ENCODE measurements around the gene HIGD1C. TPM values are rescaled to one million over a fixed set of nuclear protein-coding genes. Genes with fewer than 3 reads are reported as not detected.
A peak's percentile ranks its signal among the peaks of the same experiment; 100 is the strongest.

Gene HIGD1C
- total and polyA plus RNA-seq, 4 donors = not detected

- H3K4me3 ChIP-seq (ENCODE audit: low read depth in 1 of 3, low read length in 3 of 3) = no peak overlapping the region
- no peaks in the 10 kb centered on the region for H3K4me1 ChIP-seq (ENCODE audit: control insufficient read depth in 4 of 4, insufficient read depth in 4 of 4, low read length in 3 of 4)
- H3K27me3 ChIP-seq (ENCODE audit: control insufficient read depth in 4 of 4, insufficient read depth in 4 of 4, low read length in 3 of 4) = no peaks in the 10 kb centered on the region
- no peak for DNase-seq (ENCODE audit: low spot score)
- H3K27ac ChIP-seq (ENCODE audit: low read depth in 1 of 2, low read length in 2 of 2) = no peak overlapping the region
- WGBS = 22% methylated on average over 1 of the region's 1 CpG
- TF ChIP-seq SP1 (IDR thresholded peaks at IDR 0.05) (no peak), FOXA1 (IDR thresholded peaks at IDR 0.05) (no peak), CTCF (IDR thresholded peaks at IDR 0.05; ENCODE audit: low read depth, low read length, missing input control) (no peak), HNF4G (IDR thresholded peaks at IDR 0.05) (no peak), ZBTB33 (IDR thresholded peaks at IDR 0.05) (no peak), RXRA (IDR thresholded peaks at IDR 0.05) (no peak), YY1 (IDR thresholded peaks at IDR 0.05) (no peak), HNF4A (conservative IDR thresholded peaks at IDR 0.05) (no peak), JUND (IDR thresholded peaks at IDR 0.05) (no peak), REST (IDR thresholded peaks at IDR 0.05) (no peak)
- no peaks in the 10 kb centered on the region for H3K9me3 ChIP-seq (ENCODE audit: control insufficient read depth in 4 of 4, low read length in 3 of 4)
- peaks cover 0 to 2% (median 0%) of the 10 kb centered on the region in 4 donors for H3K36me3 ChIP-seq (ENCODE audit: control insufficient read depth in 4 of 4, insufficient read depth in 3 of 4, low read depth in 1 of 4, low read length in 3 of 4)
- H3K9ac ChIP-seq (ENCODE audit: low read depth in 1 of 2, low read length in 2 of 2) = no peak overlapping the region
Measured at GRCh38 chr12:50964432-50964831, 12.1 kb downstream of the HIGD1C start.

- Histone ChIP-seq H3K9ac (ENCODE audit: low read depth in 1 of 2, low read length in 2 of 2) (no peak overlapping the region), H3K4me1 (ENCODE audit: control insufficient read depth in 4 of 4, insufficient read depth in 4 of 4, low read length in 3 of 4) (peaks cover 2 to 12% (median 5%) of the 10 kb centered on the region in 4 donors), H3K36me3 (ENCODE audit: control insufficient read depth in 4 of 4, insufficient read depth in 3 of 4, low read depth in 1 of 4, low read length in 3 of 4) (peaks cover 0 to 3% (median 0%) of the 10 kb centered on the region in 4 donors), H3K9me3 (ENCODE audit: control insufficient read depth in 4 of 4, low read length in 3 of 4) (no peaks in the 10 kb centered on the region), H3K4me3 (ENCODE audit: low read depth in 1 of 3, low read length in 3 of 3) (no peak overlapping the region), H3K27me3 (ENCODE audit: control insufficient read depth in 4 of 4, insufficient read depth in 4 of 4, low read length in 3 of 4) (no peaks in the 10 kb centered on the region), H3K27ac (ENCODE audit: low read depth in 1 of 2, low read length in 2 of 2) (no peak overlapping the region)
- DNase-seq (ENCODE audit: low spot score) = no peak
- TF ChIP-seq RXRA (IDR thresholded peaks at IDR 0.05) (peak; percentile 68 to 81), TAF1 (conservative IDR thresholded peaks at IDR 0.05) (no peak), FOXA2 (IDR thresholded peaks at IDR 0.05) (peak; percentile 69), HNF4A (conservative IDR thresholded peaks at IDR 0.05) (peak; percentile 69 to 72), ATF3 (IDR thresholded peaks at IDR 0.05) (peak; percentile 72), HNF4G (IDR thresholded peaks at IDR 0.05) (peak; percentile 39), CTCF (IDR thresholded peaks at IDR 0.05; ENCODE audit: low read depth, low read length, missing input control) (no peak), ZBTB33 (IDR thresholded peaks at IDR 0.05) (no peak), RAD21 (IDR thresholded peaks at IDR 0.05) (peak; percentile 48 to 54), NR2F2 (IDR thresholded peaks at IDR 0.05) (peak; percentile 45), YY1 (IDR thresholded peaks at IDR 0.05) (peak; percentile 62), MAX (IDR thresholded peaks at IDR 0.05) (peak; percentile 57)
Measured at GRCh38 chr12:50971946-50972345, 19.6 kb downstream of the HIGD1C start.
